Sigmoid colon (tissue), 4 donors: ENCODE results near the gene DOCK3.

ENCODE experiments used
- EP300 ChIP-seq, 4 donors: sonication (generic); formaldehyde crosslinking; IDR thresholded peaks; one replicate each; pipeline ENCODE4 v1.6.1; 2017; ENCODE audit warnings: antibody characterized with exemption in 4 of 4
- POLR2A ChIP-seq, 2 donors: fragments of 450-650 bp; IDR thresholded peaks; one replicate each; pipeline ENCODE4 v1.6.1; 2016; ENCODE audit warnings: antibody characterized with exemption in 2 of 2, mild to moderate bottlenecking in 2 of 2, moderate library complexity in 2 of 2
- POLR2AphosphoS5 ChIP-seq, 4 donors: sonication (generic); formaldehyde crosslinking; IDR thresholded peaks; one replicate each; pipeline ENCODE4 v1.6.1; 2017; ENCODE audit warnings: antibody characterized with exemption in 4 of 4
- TF ChIP-seq, protein P1 (sequence below), 4 experiments: fragments of 450-650 bp in 3 of 4; fragments of 200-600 bp in 1 of 4; IDR thresholded peaks; one replicate each; pipeline ENCODE4 v1.5.1; 2016 to 2019; ENCODE audit warnings: antibody characterized with exemption in 4 of 4, mild to moderate bottlenecking in 3 of 4, moderate library complexity in 2 of 4

DNA sequence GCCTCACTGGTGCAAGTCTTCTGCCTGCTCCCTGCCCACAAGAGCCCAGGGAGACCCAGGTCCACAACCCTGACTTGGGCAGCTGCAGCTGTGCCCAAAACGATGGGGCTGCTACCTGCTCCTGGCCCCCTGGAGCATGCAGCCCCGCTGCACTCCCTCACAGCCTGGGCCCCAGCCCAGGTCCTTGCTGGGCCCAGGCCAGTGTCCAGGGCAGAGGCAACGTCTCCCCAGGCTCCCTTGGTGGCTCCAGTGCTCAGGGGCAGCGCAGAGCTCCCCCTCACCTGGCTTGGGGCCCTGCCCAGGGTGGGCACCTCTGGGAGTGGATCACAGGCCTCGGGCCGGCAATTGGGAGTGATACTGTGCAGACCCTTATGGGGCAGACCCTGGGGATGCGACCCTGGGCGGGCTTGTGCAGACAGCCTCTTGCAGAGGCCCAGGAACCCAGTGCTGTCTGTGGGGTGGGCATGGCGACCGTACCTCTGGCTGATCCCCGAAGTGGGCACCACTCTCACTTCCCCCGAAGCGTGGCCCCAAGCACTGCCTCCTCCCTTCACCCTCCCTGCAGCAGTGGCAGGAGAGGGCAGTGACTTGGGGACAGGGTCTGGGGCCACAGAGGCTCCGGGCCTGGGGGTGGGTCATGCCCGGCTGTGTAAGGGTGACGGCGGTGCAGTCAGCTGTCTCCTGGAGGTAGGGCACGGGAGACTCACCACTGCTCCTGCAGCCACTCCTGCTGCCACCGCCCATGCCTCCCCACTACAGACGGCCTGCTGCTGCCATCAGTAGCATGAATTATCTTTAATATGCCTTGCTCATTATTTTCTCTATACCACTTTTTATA lies 255.9 kb downstream of the DOCK3 start:
- no peak for TF ChIP-seq POLR2A (IDR thresholded peaks at IDR 0.05)
- TF ChIP-seq POLR2AphosphoS5 (IDR thresholded peaks at IDR 0.05), result no peak
- TF ChIP-seq, protein P1, sequence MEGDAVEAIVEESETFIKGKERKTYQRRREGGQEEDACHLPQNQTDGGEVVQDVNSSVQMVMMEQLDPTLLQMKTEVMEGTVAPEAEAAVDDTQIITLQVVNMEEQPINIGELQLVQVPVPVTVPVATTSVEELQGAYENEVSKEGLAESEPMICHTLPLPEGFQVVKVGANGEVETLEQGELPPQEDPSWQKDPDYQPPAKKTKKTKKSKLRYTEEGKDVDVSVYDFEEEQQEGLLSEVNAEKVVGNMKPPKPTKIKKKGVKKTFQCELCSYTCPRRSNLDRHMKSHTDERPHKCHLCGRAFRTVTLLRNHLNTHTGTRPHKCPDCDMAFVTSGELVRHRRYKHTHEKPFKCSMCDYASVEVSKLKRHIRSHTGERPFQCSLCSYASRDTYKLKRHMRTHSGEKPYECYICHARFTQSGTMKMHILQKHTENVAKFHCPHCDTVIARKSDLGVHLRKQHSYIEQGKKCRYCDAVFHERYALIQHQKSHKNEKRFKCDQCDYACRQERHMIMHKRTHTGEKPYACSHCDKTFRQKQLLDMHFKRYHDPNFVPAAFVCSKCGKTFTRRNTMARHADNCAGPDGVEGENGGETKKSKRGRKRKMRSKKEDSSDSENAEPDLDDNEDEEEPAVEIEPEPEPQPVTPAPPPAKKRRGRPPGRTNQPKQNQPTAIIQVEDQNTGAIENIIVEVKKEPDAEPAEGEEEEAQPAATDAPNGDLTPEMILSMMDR (IDR thresholded peaks at IDR 0.05), result no peak
- no peak for TF ChIP-seq EP300 (IDR thresholded peaks at IDR 0.05)
